ENCODE data around the gene LAMTOR4.
"Not testable (repeated sequence)": the region's sequence is repeated elsewhere in the genome, so short reads cannot be mapped to it uniquely, and the experiment has no call there.

The LAMTOR4 gene

DNA sequence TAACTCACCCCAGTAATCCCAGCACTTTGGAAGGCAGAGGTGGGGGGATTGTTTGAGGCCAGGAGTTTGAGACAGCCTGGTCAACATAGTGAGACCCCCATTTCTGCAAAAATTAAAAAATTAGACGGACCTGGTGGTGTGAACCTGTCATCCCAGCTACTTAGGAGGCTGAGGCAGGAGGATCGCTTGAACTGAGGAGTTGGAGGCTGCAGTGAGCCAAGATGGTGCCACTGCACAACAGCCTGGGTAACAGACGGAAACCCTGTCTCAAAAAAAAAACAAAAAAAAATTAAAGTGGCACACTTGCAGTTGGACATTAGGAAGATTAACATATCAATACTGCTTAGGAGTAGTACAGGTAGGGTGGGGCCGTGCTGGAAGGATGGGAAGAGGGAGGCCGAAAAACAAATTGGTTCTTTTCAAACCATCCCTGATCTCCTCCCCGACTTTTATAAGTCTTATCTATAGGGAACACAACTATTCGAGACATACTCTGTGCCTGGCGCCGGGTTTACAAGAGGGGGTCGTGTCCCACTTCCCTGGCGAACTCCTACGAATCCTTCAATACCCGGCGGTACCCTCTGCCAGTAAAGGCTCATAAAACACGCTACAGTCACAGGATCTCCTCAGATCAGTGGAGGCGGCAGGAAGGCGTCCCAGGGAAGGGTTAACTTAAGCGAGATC, 30.2 kb upstream of the LAMTOR4 start:
- H3K27ac Mint-ChIP-seq = peak overlapping the region; percentile 100
- H3K27me3 Mint-ChIP-seq = no peaks in the 10 kb centered on the region
- peak overlapping the region; percentile 94 for H3K4me3 Mint-ChIP-seq
- no peaks in the 10 kb centered on the region for H3K9me3 Mint-ChIP-seq
- peaks cover 30% of the 10 kb centered on the region for H3K4me1 Mint-ChIP-seq
- H3K36me3 Mint-ChIP-seq = peaks cover 4% of the 10 kb centered on the region

DNA sequence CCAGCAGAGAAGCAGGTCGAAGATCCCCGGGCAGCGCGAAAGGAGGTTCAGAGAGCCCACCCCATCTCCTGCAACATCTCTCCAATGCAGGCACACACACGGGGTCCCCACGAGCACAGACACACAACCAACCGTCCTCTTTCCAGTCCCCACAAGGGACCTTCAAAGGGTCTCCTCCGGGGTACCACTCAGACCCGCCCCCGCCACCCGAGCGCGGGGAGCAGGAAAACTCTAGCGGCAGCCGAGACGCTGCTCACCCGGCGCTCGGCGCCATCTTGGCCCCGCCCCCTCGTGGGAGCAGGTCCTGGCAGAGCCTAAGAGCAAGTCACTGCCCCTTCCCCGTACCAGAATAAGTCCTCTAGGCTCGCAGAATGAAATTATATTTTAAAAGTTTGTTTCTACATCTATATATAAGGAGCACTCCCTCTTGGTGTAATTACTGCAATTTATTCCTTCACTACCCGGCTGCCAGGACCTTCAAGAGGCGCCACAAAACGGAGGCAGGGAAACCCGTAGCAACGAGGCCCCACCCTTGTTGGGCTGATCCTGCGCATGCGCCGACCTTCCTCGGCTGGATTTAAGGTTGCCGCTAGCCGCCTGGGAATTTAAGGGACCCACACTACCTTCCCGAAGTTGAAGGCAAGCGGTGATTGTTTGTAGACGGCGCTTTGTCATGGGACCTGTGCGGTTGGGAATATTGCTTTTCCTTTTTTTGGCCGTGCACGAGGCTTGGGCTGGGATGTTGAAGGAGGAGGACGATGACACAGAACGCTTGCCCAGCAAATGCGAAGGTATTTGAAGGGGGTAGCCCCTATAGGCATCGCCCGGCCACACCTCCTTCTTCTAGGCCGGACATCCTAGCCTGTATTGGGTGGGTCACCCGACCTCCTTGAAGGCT, 29.4 kb upstream of the LAMTOR4 start, which contains the start of the genes CNPY4 and TAF6:
Gene CNPY4, plus strand, starts transcription at position 563 of the 898 bp plus-strand sequence. Its CDS starts 111 bp downstream, at position 674.
Gene TAF6, minus strand, starts transcription at position 287 of the 898 bp plus-strand sequence. CDS start 5,149 bp downstream, outside the sequence.
- Mint-ChIP-seq H3K9me3 (no peaks in the 10 kb centered on the region), H3K4me1 (peaks cover 33% of the 10 kb centered on the region), H3K4me3 (peak within 1 kb of the TSS; percentile 94), H3K27ac (peak within 1 kb of the TSS; percentile 100), H3K27me3 (no peaks in the 10 kb centered on the region), H3K36me3 (peaks cover 4% of the 10 kb centered on the region)

DNA sequence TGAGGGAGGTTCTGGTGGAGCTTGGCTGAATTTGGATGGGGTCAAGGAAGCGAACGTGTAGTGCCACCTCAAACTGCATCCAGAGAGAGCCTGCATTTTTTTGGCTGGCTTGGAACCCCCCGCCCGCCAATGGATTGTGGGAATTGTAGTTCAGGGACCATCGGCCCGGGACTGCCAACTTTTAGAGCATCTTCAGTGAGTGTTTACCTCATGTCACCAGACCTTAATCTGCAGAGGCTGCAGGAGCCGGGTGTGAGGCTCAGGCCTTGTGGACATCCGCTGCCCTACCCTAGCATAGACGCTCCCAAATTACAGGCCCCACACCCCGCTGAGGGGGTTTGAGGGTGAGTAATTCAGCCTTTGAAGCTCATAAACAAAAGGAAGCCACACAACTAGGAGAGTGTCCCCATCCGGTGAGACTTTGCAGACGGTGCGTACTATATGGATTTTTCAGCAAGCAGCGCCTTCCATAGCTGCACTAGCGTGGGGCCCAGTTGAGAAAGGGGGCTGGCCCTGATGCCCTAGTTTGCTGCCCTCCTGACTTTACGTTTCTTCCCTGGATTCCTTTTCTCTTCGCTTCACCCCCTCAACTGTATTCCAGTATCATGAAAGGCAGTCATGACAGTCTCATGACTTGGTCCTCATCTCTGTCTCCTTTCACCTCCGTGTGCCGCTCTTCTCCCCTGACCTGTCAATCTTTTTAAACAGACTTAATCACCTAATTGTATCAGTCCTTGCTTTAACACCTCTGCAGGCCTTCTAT, 28.6 kb upstream of the LAMTOR4 start:
- Mint-ChIP-seq H3K4me3 (peak overlapping the region; percentile 94), H3K27me3 (no peaks in the 10 kb centered on the region), H3K27ac (peak overlapping the region; percentile 100), H3K9me3 (no peaks in the 10 kb centered on the region), H3K4me1 (peaks cover 41% of the 10 kb centered on the region), H3K36me3 (peaks cover 4% of the 10 kb centered on the region)

DNA sequence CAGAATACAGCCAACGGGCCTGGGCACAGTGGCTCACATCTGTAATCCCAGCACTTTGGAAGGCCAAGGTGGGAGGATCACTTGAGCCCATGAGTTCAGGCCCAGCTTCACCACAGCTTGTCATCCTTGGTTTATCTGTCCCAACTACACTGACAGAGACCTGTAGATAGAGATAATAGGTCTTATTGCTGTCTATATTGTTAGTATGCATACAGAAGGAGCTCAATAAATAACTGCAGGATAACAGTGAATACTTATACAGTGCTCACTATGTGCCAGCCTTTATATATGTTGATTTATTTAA, 28.0 kb upstream of the LAMTOR4 start:
- Mint-ChIP-seq H3K9me3 (no peaks in the 10 kb centered on the region), H3K4me3 (peak overlapping the region; percentile 94), H3K4me1 (peaks cover 47% of the 10 kb centered on the region), H3K27ac (peak overlapping the region; percentile 100), H3K36me3 (peaks cover 4% of the 10 kb centered on the region), H3K27me3 (no peaks in the 10 kb centered on the region)

DNA sequence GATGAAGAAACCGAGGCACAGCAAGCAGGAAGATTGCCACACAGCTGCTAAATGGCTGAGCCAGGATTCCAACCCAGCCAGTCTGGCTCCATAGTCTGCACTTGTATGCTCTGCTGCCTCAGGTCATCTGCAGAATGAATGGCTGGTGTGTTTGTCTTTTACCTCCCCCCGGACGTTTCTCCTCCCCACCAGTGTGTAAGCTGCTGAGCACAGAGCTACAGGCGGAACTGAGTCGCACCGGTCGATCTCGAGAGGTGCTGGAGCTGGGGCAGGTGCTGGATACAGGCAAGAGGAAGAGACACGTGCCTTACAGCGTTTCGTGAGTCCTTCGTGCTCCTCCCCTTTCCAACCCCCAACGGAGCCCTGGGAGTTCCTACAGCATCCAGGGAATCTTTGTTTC, 26.7 kb upstream of the LAMTOR4 start:
- H3K27ac Mint-ChIP-seq = no peak overlapping the region

DNA sequence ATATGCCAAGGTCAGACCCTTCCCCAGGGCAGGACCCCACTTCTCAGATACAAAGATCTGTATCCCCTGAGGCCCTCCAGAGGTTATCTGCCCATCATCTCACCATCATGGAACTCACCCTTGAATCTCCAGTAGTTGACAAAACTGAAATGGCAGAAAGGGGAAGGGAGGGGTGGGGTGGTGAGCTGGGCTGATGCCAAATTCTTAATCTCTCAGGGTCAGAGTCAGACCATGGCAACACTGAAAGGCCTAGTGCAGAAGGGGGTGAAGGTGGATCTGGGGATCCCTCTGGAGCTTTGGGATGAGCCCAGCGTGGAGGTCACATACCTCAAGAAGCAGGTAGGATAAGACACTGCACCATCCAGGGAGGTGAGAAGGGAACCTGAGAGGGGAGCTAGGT, 26.1 kb upstream of the LAMTOR4 start:
- Mint-ChIP-seq H3K36me3 (peaks cover 2% of the 10 kb centered on the region), H3K27ac (no peak overlapping the region), H3K27me3 (no peaks in the 10 kb centered on the region), H3K4me1 (peaks cover 45% of the 10 kb centered on the region), H3K4me3 (no peak overlapping the region), H3K9me3 (no peaks in the 10 kb centered on the region)

More for the DNA sequence above, 26.7 kb upstream of the LAMTOR4 start:
- H3K4me3 Mint-ChIP-seq = no peak overlapping the region
- H3K4me1 Mint-ChIP-seq = peaks cover 45% of the 10 kb centered on the region
- peaks cover 2% of the 10 kb centered on the region for H3K36me3 Mint-ChIP-seq
- no peaks in the 10 kb centered on the region for H3K27me3 Mint-ChIP-seq
- no peaks in the 10 kb centered on the region for H3K9me3 Mint-ChIP-seq

DNA sequence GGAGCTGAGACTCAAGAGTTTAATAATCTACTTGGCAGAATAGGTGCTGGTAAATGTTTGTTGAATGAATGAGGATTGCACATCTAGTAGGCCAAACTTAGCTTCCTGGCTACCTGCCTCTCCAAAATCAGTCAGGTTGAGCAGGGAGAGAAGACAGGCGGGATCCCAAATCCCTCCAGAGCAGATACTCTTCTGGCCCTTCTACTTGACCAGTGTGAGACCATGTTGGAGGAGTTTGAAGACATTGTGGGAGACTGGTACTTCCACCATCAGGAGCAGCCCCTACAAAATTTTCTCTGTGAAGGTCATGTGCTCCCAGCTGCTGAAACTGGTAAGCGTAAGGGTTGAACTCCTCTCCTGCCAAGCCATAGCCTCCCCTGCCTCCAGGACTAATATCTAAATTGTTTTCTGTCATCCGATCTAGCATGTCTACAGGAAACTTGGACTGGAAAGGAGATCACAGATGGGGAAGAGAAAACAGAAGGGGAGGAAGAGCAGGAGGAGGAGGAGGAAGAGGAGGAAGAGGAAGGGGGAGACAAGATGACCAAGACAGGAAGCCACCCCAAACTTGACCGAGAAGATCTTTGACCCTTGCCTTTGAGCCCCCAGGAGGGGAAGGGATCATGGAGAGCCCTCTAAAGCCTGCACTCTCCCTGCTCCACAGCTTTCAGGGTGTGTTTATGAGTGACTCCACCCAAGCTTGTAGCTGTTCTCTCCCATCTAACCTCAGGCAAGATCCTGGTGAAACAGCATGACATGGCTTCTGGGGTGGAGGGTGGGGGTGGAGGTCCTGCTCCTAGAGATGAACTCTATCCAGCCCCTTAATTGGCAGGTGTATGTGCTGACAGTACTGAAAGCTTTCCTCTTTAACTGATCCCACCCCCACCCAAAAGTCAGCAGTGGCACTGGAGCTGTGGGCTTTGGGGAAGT, 24.2 kb upstream of the LAMTOR4 start:
- H3K9me3 Mint-ChIP-seq = no peaks in the 10 kb centered on the region
- H3K27ac Mint-ChIP-seq = peak overlapping the region; percentile 46
- peaks cover 37% of the 10 kb centered on the region for H3K4me1 Mint-ChIP-seq
- peak overlapping the region; percentile 98 for H3K4me3 Mint-ChIP-seq
- no peaks in the 10 kb centered on the region for H3K27me3 Mint-ChIP-seq
- peaks cover 2% of the 10 kb centered on the region for H3K36me3 Mint-ChIP-seq

DNA sequence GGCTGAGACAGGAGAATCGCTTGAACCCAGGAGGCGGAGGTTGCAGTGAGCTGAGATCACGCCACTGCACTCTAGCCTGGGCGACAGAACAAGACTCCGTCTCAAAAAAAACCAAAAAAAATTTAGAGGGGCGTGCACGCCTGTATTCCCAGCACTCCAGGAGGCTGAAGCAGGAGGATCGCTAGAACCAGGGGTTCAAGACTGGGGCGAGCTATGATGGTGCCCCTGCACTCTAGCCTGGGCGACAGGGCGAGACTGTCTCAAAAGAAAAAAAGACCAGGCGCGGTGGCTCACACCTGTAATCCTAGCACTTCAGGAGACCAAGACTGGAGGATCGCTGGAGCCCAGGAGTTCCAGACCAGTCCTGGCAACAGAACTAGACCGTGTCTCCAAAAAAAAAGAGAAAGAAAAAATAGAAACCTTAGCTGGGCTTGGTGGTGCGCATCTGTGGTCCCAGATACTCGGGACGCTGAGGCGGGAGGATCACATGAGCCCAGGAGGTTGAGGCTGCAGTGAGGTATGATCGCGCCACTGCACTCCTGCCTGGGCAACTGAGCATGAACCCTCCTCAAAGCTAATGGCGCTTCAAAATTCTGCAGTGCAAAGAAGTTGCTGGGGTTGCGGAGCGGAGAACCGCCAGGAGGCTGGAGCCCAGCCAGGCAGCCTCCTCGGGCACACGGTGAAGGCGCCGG, 22.3 kb upstream of the LAMTOR4 start:
- H3K9me3 Mint-ChIP-seq = no peaks in the 10 kb centered on the region
- H3K36me3 Mint-ChIP-seq = peaks cover 2% of the 10 kb centered on the region
- H3K4me1 Mint-ChIP-seq = peaks cover 33% of the 10 kb centered on the region
- H3K27ac Mint-ChIP-seq = peak overlapping the region; percentile 98
- peak overlapping the region; percentile 98 for H3K4me3 Mint-ChIP-seq
- no peaks in the 10 kb centered on the region for H3K27me3 Mint-ChIP-seq

DNA sequence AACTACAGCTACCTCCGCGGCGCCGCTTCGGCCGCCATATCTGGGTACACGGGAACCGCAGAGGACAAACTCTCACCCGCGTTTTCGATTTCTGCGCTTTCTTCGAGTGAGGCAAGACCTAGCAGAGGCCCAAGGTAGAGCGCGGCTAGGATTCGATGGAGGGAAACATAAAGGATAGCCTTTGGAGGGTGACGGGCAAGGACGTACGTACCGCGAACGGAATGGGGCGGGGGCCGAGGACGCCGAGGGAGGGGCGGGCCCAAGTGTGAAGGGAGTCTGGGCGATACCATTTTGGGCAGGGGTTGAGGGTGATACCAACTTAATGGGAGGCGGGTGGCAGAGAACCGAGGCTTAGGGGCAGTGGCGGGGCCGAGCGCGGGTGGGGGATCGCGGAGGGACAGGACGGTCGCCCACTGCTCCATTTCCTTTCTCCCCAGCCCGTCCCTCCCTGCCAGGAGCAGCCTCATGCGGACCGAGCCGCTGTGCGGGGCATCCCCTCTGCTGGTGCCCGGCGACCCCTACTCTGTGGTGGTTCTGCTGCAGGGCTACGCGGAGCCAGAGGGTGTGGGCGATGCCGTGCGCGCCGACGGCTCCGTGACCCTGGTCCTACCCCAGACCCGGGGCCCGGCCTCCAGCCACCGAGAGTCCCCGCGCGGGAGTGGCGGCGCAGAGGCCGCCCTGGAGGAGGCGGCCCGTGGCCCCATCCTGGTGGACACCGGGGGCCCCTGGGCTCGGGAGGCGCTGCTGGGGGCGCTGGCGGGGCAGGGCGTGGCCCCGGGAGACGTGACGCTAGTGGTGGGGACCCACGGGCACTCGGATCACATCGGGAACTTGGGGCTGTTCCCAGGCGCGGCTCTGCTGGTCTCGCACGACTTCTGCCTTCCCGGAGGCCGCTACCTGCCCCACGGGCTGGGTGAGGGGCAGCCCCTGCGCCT, 21.5 kb upstream of the LAMTOR4 start, which contains the start of gene MBLAC1:
Gene MBLAC1, plus strand, starts transcription at position 37 of the 935 bp plus-strand sequence. Its CDS starts 429 bp downstream, at position 466.
- H3K4me1 Mint-ChIP-seq = peaks cover 37% of the 10 kb centered on the region
- peak within 1 kb of the TSS; percentile 98 for H3K4me3 Mint-ChIP-seq
- peak within 1 kb of the TSS; percentile 98 for H3K27ac Mint-ChIP-seq
- no peaks in the 10 kb centered on the region for H3K9me3 Mint-ChIP-seq
- no peaks in the 10 kb centered on the region for H3K27me3 Mint-ChIP-seq
- peaks cover 2% of the 10 kb centered on the region for H3K36me3 Mint-ChIP-seq

DNA sequence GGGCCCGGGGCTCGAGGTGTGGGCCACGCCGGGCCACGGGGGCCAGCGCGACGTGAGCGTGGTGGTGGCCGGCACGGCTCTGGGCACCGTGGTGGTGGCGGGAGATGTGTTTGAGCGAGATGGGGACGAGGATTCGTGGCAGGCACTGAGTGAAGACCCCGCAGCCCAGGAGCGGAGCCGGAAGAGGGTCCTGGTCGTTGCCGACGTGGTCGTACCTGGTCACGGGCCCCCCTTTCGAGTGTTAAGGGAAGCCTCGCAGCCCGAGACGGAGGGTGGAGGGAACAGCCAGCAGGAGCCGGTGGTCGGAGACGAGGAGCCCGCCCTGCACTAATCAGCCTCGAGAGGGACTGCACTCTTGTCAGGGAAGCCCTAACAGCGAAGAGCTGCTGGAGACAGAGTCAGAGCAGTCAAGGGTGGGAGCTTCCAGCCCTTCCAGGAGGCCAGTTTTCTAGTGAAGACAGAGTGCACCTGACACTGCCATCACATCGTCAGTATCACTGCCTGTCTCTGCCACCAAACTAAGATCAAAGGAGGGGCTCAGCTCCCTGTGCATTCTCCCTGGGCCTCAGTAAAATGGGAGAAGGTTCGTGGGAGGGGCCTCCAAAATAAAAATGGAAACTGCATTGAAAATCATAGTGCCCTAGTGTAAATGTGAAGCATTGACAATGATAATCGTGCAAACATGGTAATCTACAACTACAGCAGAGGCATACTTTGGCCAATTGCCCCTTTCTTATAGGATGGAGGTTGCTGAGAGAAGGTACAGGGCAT, 20.7 kb upstream of the LAMTOR4 start:
- Mint-ChIP-seq H3K4me3 (peak overlapping the region; percentile 98), H3K9me3 (no peaks in the 10 kb centered on the region), H3K27ac (peak overlapping the region; percentile 81), H3K36me3 (peaks cover 1% of the 10 kb centered on the region), H3K27me3 (no peaks in the 10 kb centered on the region), H3K4me1 (peaks cover 39% of the 10 kb centered on the region)

DNA sequence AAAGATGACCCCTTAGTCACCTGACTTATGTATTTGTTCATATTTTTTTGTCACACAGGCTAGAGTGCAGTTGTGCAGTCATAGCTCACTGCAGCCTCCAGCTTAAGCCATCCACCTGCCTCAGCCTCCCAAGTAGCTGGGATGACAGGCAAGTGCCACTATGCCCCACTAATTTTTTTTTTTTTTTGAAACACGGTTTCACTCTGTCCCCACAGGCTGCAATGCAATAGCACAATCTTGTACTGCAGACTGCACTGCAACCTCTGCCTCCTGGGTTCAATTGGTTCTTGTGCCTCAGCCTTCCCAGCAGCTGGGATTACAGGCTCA, 20.1 kb upstream of the LAMTOR4 start:
- Mint-ChIP-seq H3K36me3 (peaks cover 1% of the 10 kb centered on the region), H3K9me3 (no peaks in the 10 kb centered on the region), H3K4me3 (peak overlapping the region; percentile 98), H3K4me1 (peaks cover 39% of the 10 kb centered on the region), H3K27me3 (no peaks in the 10 kb centered on the region), H3K27ac (peak overlapping the region; percentile 81)

DNA sequence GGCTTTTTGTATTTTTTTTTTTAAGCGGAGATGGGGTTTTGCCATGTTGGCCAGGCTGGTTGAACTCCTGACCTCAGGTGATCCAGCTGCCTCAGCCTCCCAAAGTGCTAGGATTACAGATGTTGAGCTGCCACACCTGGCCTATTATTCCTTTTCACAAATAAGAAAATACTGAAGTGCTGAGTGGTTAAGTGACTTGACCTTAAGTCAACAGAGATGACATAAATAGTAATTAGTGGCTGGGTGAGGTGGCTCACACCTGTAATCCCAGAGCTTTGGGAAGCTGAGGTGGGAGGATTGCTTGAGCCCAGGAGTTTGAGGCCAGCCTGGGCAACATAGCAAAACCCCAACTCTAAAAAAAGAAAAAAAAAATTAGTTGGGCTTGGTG, 18.5 kb upstream of the LAMTOR4 start:
- H3K27ac Mint-ChIP-seq, H3K4me3 Mint-ChIP-seq: not testable (repeated sequence)
- peaks cover 27% of the 10 kb centered on the region for H3K4me1 Mint-ChIP-seq

More for the DNA sequence above, 18.5 kb upstream of the LAMTOR4 start:
- not testable (repeated sequence) for H3K27me3 Mint-ChIP-seq, H3K36me3 Mint-ChIP-seq, H3K9me3 Mint-ChIP-seq
